NOMO-1 (cell line): Measurements from ENCODE around the gene LINC00237.

Experiments used
- DNase-seq, 2 experiments: peaks; one replicate each; lab custom pipeline; 2025; ENCODE audit not compliant: unreplicated experiment in 2 of 2; lab: John Stamatoyannopoulos, UW

The LINC00237 gene

GRCh38 chr20:21106171-21107017 is at the start of gene LINC00237:
Gene LINC00237, minus strand, starts transcription at chr20:21106358.
- DNase-seq = no peak

- DNase-seq = no peak
Observed at GRCh38 chr20:21155268-21155667, 49.1 kb upstream of the LINC00237 start.

- DNase-seq = no peak
Observed at GRCh38 chr20:21154692-21155091, 48.5 kb upstream of the LINC00237 start.

GRCh38 chr20:21151791-21152190 is 45.6 kb upstream of the LINC00237 start:
- DNase-seq = no peak

DNA sequence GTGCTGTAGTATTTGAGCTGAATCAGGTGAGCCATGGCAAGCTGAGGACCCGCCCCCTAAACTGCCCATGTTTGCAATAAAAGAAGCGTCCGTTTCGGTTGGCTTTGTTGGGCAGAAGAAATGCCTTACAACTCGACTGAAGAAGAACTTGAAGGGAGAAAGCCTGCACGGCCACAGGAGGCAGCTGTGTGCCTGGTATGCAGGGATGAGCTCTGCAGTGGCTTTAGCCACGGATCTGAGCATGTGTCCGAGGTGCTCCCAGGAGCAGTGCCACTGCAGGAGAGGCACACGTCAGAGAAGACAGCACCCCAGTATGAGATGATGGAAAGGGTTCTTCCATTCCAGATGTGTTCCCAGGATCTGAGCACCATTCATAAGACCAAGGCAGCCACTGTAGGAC is 43.2 kb upstream of the LINC00237 start:
- DNase-seq = no peak

DNA sequence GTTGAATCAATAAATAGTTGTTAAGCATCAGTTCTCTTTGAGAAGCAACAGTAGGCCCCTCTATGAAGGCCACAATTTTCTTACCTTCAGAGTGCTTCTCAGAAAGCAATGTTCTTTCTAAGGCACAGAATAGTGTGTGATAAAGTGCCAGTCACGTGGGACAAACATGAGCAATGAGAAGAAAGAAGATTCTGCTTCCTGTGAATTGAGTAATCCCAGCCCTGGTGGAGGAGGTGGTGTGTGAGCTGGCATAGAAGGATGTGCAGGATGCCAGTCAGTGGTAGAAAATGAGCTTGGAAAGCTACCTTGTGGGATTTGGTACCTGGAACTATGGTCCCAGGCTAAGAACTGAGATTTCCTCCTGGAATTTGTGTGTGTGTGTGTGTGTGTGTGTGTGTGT is 41.4 kb upstream of the LINC00237 start:
- DNase-seq = peak in 1 of 2 experiments; percentile 8

DNA sequence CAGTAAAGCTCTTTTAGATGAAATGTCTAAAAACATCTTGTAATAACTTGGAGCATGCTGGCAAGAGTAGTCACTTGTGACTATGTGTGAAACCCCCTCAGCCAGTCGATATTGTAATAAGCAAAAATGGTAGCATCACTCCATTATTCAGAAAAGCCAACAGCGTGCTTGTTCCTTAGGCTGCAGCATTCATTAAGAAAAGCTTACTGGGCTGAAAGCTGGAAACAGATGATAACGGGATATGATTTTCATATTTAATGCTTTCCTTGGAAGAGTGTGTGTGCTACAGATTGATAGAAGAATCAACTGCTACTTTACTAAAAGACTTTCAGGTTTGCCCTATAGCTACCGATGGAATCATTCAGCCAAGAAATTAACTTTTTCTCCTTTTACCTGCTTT is 40.1 kb upstream of the LINC00237 start:
- no peak for DNase-seq

- peak in 1 of 2 experiments; percentile 16 for DNase-seq
Observed at GRCh38 chr20:21145424-21145823, 39.3 kb upstream of the LINC00237 start.

DNA sequence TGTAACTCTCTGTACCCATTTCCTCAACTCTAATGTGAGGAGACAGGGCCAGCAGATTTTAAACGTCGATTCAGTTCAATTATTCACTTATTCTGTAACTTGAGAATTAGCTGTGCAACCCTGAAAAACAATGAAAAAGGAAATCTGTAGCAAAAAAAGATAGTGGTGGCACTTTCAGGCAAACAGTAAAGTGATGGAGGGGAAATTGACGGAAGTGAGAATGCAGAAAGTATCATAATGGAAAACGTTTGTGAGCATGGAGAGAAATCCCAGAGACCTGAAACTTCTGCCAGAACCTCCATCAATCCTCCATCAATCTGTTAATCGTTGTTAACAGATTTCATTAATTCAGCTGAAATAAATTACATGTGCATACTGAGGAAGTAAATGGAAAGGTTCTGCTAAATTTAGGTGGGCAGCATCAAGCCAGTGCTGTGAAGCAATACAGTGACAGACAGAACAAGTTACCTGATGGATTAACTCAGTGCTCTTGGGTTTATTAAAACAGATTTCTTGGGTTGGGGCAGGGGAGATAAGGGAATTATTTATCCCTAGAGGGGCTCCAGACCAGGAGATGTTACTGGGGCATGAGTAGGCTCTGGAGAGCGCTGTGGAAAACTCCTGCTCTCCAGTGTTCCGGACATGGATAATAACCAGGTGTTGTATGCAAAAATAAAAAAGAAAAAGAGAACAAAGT is 37.2 kb upstream of the LINC00237 start:
- no peak for DNase-seq

GRCh38 chr20:21141825-21142224 is 35.7 kb upstream of the LINC00237 start:
- DNase-seq = no peak

- DNase-seq = no peak
Observed at GRCh38 chr20:21139881-21140566, 33.9 kb upstream of the LINC00237 start.

- no peak for DNase-seq
Observed at GRCh38 chr20:21137078-21137477, 30.9 kb upstream of the LINC00237 start.

DNA sequence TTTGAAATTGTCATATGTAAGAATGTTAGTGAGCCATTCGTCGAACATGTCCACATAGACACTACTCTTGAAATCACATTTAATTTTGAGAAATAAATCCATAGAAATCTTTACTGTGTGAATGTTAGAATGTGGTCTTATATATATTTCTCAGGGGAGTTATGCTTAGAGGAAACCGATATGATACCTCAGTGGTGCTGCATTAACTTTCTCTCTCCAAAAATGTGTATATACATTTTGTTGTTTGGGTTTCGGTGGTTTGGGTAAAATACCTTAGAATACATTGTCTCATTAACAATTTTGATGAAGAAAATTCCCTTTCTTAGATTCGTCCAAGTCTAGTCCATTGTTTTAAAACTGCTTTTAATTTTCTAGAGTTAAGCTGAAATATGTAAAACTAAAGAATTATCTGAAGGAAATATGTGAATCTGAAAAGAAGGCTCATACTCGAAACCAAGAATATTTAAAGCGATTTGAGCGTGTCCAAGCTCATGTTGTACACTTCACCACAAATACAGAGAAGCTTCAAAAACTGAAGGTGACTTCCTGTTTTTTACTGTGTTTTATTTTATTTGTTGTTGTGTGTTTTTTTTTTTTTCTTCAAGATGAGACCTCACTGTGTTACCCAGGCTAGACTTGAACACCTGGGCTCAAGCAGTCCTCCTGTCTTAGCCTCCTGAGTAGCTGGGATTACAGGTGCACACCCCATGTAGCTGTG is 30.0 kb upstream of the LINC00237 start:
- no peak for DNase-seq

DNA sequence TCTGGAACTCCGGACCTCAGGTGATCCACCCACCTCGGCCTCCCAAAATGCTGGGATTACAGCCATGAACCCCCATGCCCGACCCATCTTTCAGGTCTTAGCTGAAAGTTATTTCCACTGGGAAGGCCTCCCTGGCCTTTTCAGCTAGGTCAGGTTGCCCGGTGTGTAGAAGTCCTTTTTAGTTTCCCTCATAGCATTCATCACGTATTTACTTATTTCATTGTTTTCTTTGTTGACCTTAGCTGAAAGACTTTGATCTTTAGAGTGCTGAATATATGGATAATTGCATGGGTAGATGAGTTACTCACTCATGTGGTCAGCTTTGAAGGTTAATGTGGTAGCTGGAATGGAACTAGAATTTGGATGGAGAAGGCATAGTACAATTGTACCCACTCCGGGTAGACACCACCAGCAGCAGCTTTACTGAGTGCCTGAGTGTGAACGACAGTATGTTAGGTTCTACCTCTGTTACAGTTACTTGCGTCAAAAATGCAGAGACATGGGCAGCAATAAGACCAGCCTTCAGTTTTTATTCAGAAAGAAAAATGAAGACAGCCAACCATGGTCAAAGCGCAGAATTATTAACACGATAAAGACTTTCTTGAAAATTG is 28.8 kb upstream of the LINC00237 start:
- DNase-seq = no peak

DNA sequence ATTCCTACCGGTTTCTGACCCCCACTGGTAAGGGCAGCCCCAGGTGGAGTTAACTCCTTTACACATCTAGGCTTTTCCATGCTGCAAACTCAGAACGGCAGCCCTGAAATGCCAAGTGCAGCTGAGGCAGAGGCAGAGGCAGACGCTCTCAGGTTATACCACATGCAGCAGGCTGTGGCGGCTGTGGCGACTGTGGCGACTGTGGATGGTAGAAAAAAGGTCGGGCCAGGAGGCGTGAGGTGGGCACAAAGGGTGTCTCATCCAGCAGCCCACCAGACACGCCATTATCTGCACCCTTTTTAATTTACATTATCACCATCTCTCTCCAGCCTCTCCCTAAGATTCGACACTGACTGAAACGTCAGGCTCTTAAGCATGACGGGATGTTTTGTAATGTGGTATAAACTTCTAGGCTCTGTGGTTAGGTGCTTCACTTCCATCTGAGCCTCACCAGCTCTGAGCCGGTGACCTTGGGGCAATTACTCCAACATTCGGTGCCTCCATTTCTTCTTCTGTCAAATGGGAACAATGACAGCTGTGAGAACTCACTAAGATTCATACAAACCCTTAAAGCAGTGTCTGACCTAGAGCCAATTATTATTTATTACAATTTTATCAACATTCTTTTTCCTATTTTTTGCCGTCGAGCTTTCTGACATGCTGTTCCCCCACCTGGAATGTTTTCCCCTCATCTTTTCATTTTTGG is 27.9 kb upstream of the LINC00237 start:
- DNase-seq = no peak

DNA sequence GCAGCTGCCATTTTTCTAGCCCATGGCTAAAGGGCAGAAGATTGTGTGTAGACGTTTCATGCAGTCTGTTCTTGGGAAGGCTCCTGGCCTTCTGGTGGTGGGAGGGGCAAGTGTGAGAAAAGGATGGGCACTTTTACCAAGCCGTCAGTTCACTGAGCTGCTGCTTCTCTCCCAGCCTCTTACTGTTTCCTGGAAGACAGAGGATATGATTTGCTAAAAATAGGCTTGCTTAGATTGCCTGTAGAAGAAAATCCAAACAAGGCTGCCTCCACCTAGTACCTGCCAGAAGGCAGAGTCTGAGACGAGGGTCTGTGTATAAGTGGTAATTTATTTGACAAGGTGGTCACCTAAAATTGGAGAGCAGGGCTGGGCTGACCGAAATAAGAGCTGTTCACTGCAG is 27.2 kb upstream of the LINC00237 start:
- no peak for DNase-seq

DNA sequence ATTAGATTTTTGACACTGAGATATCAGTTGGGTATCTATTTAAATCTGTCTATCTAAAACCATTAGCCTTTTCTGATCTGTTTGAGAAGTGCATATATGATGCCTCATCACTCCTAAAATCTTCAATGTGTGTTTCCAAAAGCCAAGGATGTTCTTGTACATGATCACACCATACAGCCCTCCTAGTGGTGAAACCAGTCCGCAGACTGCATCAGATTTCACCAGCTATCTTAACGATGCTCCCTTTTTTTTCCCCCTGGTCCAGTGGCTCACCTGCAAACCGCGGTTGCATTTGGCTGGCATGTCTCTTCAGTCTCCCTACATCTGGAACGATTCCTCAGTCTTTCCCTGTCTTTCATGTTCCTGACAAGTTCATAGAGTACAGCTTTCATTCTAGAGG is 23.7 kb upstream of the LINC00237 start:
- no peak for DNase-seq

DNA sequence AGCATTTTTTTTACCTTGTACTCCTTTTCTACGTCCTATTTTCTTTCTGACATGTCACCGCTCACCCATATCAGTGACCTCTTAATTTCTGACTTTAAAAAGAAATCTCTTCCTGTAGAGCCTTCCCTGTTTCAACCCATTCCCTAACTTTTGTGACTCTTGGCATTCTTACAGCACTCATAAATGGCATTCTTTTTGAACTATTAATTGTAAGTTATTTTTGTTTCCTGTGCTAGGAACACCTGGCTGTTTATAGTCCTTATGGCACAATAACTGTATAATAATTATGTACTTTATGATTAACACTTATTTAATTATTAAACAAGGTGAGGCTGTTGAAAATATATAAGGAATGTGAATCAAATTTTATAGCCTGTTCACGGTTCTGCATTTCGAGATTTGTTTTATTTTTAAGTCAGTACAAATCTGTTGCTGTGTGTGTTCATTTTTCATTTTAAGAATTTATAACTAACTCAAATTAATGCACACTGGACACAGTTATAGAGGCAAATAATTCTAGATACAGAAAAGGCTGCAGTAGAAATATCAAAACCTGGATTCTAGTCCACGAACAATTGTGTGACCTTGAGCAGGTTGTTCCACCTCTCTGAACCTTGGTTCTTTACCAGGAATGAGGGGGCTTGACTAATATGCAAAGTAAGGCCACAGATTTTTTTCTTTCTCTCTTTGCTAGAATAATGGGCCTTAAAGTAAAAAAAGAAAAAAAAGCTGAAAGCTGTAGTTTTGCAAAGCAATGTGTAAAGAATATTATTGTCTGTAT is 21.2 kb upstream of the LINC00237 start:
- DNase-seq = no peak

- no peak for DNase-seq
Observed at GRCh38 chr20:21126581-21126870, 20.4 kb upstream of the LINC00237 start.
